GM21529 (cell line): ENCODE data around the gene STAG2.
"Not testable (repeated sequence)": the region's sequence is repeated elsewhere in the genome, so short reads cannot be mapped to it uniquely, and the experiment has no call there.

ENCODE experiments used
- ATAC-seq: cut with Tn5 transposase; IDR thresholded peaks from one replicate; pipeline ENCODE4 v1.9.1; 2021; ENCODE audit not compliant: unreplicated experiment

STAG2 gene

GRCh38 chrX:123961268-123962005 lies at the start of gene STAG2:
Gene STAG2 (plus strand): TSS chrX:123961706. CDS start chrX:124022628, 60,922 bp downstream.
- ATAC-seq: no peak

- ATAC-seq: no peak
Measured at GRCh38 chrX:123917069-123917468, 44.4 kb upstream of the STAG2 start.

- no peak for ATAC-seq
Measured at GRCh38 chrX:123918106-123918721, 43.3 kb upstream of the STAG2 start.

GRCh38 chrX:123920105-123920785 lies 41.3 kb upstream of the STAG2 start:
- ATAC-seq: no peak

- ATAC-seq: no peak
Measured at GRCh38 chrX:123923211-123923610, 38.3 kb upstream of the STAG2 start.

- ATAC-seq: no peak
Measured at GRCh38 chrX:123924186-123924585, 37.3 kb upstream of the STAG2 start.

- ATAC-seq: no peak
Measured at GRCh38 chrX:123927845-123928244, 33.7 kb upstream of the STAG2 start.

GRCh38 chrX:123932055-123932454 lies 29.5 kb upstream of the STAG2 start:
- not testable (repeated sequence) for ATAC-seq

GRCh38 chrX:123943074-123943473 lies 18.4 kb upstream of the STAG2 start:
- no peak for ATAC-seq

- no peak for ATAC-seq
Measured at GRCh38 chrX:123943488-123943887, 18.0 kb upstream of the STAG2 start.

GRCh38 chrX:123949846-123950245 lies 11.7 kb upstream of the STAG2 start:
- no peak for ATAC-seq

GRCh38 chrX:123959281-123960063 lies 2.0 kb upstream of the STAG2 start:
- no peak for ATAC-seq

- no peak for ATAC-seq
Measured at GRCh38 chrX:123960956-123961267, 594 bp upstream of the STAG2 start.

- no peak for ATAC-seq
Measured at GRCh38 chrX:123962006-123962467, 531 bp downstream of the STAG2 start.

GRCh38 chrX:123962794-123963373 lies 1.4 kb downstream of the STAG2 start:
- peak; percentile 61 for ATAC-seq

- no peak for ATAC-seq
Measured at GRCh38 chrX:123964156-123964834, 2.8 kb downstream of the STAG2 start.

GRCh38 chrX:123965712-123966111 lies 4.2 kb downstream of the STAG2 start:
- no peak for ATAC-seq

GRCh38 chrX:123967497-123967896 lies 6.0 kb downstream of the STAG2 start:
- no peak for ATAC-seq

- ATAC-seq: no peak
Measured at GRCh38 chrX:123968383-123969050, 7.0 kb downstream of the STAG2 start.

GRCh38 chrX:123971982-123972381 lies 10.5 kb downstream of the STAG2 start:
- ATAC-seq: no peak
